GM19324 (cell line): ENCODE results near the gene UBN1.

Source experiments
- ATAC-seq: cut with Tn5 transposase; IDR thresholded peaks from one replicate; pipeline ENCODE4 v1.9.1; 2021; ENCODE audit warnings: mild to moderate bottlenecking, moderate library complexity; ENCODE audit not compliant: unreplicated experiment, low FRiP score

UBN1 gene

DNA sequence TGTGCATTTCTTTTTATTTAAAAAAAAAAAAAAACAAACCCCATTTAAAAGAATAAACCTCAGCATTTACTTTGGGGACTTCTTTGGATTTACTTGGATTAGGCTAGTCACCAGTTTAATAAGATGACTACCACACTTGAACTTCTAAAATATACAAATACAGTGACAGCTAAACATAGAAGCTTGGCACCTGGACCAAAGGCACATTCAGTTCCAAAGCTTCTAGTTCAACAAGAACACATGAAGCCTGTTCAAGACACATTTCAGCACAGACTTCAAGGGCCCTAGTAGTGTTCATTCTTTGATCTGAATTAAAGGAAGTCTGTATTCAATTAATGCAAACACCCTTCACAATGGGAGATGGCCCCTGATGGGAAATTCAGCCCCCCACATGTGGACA lies 33.2 kb upstream of the UBN1 start:
- no peak for ATAC-seq

DNA sequence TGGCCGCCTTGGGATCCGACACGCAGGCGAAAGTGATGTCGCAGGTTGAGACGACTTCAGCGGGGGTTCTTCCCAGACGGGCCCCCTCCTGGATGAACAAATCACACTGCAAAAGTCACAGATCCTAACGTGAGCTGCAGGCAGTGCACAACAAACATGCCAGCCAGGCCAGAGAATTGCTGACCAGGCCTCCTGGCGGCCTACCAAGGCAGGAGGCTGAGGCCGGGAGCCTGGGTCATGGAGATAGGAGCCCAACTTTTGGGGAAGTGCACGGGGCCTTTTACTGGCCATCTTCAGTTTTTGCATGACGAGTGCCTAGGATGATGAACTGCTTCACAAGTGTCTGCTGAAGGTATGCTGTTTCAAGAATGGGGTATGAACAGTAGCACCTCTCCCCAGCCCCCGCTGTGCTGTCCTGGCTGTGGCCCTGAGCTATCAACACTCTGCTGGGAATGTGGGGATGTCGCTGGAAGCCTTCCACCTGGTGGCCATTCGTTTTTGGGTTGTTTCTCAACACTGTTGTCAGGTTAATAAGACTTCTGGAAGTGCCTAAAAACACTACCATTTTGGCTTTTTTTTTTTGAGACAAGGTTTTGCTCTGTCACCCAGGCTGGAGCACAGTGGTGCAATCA lies 32.6 kb upstream of the UBN1 start:
- no peak for ATAC-seq

DNA sequence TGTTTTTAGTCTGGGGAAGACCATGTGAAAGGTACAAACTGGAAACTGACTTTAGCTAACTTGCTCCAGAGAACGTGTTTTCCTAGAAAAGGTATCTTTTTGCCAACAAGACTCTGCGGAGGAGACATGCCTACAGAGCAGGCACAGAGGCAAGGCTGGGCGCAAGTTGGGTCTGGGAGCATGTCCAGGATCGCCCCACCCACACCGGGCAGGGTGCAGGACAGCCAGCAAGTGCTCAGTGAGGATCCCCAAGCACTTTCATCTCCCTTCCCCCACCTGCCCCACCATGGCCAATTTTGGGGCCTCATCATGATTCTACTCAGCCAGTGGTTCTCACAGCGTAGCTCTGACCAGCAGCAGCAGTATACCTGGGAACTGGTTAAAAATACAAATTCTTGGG lies 26.6 kb upstream of the UBN1 start:
- ATAC-seq, result no peak

DNA sequence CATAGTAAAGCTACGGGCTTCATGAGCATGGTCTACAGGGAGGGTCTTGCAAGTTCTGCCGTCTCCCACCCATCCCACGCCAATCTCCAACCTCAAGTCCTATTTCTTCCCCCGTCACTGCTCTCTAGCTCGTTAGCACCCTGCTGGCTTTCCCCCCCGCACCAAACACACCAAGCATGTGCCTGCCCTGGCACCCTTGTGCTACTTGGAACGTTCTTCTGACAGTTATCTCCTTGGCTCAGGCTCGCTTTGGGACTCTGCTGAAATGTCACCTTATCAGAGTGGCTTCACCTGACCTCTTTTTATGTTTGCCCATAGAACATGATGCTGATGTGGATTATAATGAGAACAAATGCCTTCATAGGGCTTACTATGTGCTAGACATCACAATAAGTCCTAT lies 22.1 kb upstream of the UBN1 start:
- no peak for ATAC-seq

DNA sequence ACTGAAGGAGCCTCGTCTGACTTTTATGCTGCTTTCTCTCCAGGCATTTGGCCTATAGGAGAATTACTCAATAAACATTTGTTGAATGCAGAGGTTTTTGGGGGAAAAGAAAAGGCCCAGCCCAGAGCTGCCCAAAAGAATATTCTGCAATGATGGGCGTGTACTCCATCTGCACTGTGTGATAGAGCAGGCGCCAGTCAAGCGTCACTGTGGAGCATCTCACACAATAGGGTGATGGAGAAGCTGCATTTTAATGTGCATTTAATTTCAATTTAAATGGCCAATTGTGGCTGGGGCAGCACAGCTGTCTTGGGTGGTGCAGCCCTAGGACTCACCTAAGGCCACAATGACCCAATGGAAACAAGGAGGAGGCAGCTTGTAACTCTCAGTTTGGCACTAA lies 20.8 kb upstream of the UBN1 start:
- ATAC-seq, result no peak

DNA sequence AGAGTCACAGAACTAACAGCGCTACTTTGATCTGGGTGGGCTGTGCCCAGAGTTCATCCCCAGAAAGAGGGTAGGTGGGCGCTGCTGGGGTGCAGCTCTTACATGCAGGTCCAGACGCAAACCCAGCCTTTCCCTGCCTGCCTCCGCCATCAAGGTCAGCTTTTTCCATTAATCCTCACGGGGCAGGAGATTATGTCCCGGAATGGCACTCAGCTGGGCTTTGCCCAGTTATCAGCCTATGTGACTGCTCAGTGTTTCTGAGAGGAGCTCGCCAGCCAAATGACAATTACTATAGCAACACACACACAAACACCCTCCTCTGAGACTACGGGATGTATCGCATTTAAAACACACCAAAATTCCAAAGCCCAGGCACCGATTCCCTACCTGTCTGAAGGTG lies 20.3 kb upstream of the UBN1 start:
- ATAC-seq, result no peak

DNA sequence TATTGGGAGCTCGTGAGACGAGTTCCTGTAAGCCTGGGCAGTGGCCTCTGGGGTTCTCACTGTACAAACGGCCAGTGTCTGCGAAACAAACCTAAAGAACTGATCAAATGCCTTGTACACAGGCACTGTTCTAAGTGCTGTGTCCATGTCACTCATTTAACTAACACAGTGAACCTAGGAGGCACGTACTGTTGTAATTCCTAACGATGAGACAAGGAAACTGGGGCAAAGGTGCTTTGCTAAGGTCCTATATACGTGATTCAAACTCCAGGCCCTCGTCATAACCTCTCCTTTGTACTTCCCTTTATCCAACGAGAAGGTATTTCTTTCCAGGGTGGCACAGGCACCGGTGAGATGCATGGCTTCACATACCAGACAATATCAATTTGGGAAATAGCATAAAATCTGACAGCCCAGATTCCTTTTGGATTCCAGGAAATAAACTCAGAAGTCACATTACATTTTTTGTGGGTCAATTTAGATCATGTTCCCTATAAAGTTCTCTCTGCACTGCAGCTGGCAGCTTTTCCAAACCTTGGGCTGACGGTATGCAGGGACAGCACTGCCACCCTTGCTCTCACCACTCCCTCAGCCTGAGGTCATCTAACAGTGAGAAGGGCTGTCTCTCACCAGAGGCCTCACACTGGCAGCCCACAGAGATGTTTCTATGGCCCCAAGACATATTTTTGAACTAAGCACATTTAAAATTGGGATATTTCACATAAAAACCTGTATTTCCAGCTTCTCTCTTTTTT lies 18.5 kb upstream of the UBN1 start:
- ATAC-seq, result no peak

DNA sequence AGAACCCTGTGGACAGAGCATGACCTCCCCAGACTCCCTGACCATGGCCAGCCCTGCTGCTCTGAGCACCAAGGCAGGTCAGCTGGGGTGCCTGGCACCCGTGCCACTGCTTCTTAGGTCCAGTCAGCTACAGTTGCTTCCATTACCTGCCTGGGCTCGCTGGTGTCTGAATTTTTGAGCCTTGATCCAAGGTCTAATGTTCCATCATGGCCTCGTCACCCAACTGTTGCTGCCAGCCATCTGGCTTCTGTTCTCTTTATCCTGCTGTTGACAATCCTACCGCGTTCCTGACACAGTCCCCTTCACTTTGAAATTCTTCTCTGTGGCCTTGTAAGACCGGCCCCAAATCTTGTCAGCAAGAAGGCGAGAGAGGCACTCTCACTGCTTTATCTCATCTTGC lies 16.9 kb upstream of the UBN1 start:
- ATAC-seq, result no peak

DNA sequence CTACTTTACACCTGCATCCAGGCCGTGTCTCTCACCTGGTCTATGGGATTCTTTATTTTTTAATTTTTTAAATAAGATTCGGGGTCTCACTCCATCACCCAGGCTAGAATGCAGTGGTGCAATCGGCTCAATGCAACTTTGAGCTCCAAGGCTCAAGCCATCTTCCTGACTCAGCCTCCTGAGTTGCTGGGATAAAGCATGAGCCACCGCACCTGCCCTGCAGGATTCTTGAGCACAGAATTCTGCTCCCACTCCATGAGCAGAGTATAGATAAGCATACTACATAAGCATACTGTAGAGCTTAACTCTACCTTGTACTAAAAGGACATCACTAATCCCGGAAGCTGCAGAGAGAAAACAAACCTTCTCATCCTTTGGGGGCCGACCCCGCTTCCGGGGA lies 15.7 kb upstream of the UBN1 start:
- no peak for ATAC-seq

DNA sequence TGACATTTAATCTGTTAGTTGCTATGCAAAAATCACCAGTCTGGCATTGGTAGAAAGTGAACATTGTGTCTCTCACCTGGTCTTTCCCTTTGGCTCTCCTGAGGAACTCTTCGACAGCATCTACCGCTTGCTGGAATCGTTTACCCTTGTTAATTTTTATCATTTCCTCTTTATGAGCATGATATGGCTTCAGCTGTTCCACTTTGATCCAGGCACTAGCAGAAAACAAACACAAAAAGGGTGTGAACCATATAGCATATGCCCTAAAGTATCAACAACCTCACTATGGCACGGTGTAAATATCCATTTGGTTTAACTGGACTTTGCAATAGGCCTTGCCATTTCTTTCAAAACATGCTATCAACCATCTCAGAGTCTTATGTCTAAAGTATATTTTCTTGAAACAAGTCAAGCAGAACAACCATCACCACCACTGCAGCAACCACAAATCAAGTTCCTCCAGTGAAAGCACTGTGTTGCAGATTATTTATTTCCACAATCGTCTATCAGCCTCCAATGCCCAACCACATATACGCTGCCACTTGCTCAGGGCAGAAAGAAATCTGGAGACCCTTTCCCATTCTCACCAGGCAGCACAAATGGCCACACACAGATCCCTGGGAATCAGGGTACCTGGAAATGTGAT lies 14.5 kb upstream of the UBN1 start:
- ATAC-seq, result no peak

DNA sequence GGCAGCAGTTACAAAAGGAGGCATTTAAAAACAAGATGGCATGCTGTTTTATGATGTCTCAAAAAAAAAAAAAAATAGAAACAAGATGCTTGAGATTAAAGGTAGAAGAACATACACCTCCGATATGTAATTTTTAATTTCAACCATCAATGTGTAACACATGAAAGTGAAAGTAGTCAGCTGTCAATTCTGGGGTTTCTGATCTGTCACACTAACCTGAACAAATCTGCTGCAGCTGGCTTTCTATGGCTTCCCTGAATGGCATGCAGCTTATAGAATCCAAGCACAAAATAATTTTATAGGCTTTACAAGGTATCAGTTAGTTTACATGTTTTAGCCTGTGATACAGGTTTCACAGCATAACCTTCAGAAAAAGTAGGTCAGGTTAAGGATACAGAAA lies 13.7 kb upstream of the UBN1 start:
- no peak for ATAC-seq

DNA sequence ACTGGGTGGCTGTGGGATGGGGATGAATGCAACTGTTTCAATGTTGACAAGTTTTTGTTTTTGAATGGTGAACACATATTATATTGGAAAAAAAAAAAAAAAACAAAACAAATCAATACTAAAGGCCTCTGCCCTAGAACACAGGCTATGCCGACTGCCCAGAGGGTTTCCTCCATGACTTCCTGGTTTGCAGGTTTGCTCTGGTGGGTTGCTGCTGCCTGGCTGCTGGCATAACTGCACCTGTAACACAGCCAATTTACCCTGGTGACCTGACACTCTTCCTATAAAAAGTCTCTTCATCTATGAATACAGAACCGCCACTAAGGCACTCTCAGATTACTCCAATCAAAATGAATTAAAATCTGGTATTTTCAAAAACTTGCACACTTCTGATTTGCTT lies 10.6 kb upstream of the UBN1 start:
- no peak for ATAC-seq

DNA sequence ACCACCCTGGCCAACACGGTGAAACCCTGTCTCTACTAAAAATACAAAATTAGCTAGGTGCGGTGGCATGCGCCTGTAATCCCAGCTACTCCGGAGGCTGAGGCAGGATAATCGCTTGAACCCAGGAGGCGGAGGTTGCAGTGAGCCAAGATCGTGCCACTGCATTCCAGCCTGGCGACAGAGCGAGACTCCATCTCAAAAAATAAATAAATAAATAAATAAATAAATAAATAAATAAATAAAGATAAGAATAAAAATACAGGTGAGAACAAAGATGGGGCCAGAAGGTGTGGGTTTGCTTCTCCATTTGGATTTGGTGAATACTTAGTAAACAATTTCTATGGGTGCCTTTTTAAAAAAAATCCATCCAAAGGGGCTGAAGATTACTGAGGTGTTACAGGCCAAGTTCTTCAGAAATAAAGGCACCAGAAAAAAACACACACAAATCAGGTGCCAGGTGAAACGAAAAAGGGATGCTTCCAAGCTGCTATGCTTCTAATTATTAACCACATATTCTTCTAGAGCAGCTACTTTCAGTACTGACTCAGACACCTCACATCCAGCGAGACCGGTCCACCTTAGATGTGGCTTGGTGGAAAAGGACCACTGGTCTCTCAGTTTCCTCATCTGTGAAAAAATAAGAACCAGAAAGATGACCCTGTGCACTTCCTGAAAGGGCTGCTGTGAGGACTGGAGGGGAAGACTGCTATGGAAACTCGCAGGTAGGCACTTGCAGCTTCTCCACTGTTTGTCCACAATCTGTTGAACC lies 9.4 kb upstream of the UBN1 start:
- no peak for ATAC-seq

DNA sequence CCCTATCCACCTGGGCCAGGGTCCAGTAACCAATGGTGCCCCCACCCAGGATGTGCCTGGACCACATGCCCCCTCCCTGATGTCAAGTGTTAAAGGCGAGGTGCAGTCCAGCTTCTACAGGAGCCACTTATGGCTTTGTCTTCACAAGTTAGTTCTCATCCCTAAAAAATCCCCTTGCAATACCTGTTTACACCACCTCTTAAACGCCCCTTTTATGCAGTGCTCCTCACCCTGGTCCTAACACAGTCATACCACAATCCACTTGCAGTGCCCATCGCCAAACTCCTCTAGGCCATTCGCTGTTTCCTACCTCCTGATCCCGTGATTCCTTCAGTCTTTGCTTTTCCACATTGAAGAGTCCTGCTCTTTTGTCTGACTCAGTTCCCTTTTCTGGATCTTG lies 7.3 kb upstream of the UBN1 start:
- no peak for ATAC-seq

DNA sequence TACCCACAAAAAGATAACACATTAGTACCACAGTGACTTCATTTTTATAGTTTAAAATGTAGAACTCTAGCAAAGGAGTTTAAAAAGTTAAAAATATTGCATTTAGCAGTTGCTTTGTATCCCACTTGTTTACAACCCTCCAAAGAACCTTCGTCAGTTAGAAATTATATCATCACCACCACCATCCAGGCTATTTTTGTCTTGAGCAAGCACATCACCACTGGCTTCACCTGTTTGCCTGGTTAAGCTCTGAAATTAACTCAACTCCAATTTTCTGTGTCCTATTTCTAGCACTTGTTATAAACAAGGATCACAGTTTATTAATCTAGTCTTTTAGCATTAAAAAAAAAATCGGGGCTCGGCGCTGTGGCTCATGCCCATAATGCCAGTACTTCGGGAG lies 6.3 kb upstream of the UBN1 start:
- ATAC-seq, result no peak

DNA sequence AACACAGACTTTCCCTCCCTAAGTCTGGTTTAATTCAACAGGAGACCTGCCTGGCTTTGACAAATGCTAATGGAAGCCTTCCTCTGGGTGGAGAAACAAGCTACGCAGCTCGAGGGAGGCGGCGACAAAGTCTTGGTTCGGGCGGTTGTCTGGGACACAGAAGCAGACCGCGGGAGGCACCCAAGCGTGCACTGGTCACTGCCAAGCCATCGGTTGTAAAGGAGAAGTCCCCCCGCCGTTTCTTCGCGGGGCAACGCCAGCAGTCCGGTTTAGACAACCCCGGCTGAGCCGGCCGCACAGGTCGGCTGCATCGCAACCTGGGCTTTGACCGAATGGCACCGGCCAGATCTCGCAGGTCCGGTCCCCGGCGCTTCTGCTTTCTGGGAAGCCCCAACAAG lies 779 bp upstream of the UBN1 start:
- ATAC-seq, result peak; percentile 19

DNA sequence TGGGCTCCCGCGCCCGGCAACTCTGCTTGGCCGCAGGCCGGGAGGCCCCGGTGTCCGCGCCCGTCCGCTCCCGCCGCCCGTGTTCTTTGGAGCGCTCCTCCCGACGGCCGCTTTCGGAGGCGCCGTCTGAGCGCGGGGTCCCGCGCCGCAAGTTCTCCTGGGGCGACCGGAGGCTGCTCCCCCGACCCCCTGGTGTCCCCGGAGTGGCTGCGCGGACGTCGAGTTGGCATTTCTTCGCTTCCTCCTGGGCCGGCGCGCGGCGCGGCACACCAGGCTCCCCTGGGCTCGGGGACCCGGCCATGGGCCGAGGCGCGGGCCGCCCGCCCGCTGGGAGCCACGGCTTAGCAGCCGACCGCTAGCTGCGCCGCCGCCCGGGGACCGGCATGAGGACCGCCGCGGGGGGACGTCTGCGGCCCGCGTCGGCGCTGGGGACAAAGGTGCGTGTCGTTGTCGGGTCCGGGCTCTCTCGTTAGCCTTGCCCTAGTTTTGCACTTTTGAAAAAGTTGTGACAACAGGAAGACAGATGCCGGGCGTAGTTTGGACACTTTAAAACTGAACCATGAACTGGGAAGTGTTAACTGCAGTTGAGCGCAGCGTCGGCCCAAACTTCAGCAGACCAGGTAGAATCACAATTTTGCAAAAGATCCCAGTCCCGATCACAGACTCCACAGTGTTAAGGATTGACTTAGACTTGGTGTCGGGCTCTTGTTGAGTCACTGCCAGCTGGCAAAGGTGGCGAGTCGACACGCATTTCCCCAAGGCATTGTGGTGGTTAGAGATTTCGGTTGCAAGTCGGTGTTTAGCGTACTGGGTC lies 700 bp downstream of the UBN1 start:
- ATAC-seq, result peak; percentile 23

DNA sequence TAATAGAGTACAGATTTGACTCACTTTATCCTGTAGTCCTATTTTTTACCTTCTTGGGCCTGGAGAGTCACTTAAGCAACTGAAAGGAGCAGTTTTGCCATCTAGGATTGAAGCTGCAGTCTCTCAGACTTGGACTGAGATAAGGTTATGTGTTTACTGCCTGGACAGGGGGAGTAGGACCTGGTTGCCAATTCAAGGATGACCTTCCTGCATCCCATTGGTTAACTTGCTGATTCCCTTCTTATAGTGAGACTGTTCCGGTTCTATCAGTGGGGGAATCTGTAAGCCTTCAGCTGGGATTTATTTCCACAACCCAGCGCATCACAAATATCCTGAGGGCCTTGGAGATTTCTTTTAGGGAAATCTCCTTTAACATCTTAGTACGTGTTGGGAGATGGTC lies 2.9 kb downstream of the UBN1 start:
- no peak for ATAC-seq

DNA sequence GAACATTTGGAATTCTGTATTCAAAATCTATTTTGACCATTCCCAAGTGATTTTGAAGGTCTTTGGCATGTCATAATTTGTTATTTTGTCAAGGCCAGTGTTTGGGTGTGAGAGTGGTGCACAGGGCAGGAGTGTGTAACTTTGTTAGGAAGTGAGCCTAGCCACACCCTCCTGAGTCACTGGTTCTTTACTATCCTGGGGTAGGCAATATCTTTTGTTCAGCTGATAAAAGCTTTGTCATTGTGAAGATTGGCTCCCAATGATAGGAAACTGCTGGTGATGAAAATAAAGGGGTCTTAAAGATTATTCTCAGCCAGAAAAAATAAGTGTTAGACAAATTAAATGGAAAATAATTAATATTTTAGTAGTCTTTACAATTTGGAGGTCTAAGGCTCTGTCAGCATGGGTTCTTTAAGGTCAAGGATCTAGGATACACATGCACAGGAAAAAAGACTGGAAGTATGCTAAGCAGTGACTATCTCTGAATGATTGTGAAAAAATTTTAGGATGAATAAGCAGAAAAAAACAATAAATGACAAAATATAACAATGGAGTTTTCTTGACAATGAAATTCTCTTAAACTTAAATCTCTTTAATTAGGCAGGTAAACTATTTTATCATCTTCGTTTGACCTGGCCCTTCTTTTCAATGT lies 5.1 kb downstream of the UBN1 start:
- no peak for ATAC-seq

DNA sequence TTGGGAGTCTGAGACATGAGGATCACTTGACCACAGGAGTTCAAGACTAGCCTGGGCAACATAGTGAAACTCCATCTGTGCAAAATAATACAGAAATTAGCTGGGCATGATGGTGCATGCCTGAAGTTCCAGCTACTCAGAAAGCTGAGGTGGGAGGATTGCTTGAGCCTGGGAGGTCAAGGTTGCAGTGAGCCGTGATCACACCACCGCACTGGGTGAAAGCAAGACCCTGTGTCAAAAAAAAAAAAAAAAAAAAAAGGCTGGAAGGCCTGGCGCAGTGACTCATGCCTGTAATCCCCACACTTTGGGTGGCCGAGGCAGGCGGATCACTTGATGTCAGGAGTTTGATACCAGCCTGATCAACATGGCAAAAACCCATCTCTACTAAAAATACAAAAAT lies 8.1 kb downstream of the UBN1 start:
- ATAC-seq, result no peak
